Iris pigment epithelial cell (primary cell): ENCODE data around the gene PRUNE2.

ENCODE experiments used
- DNase-seq: peaks from one replicate; pipeline ENCODE4 v3.0.0-alpha.2; 2011; ENCODE audit warnings: low read depth

PRUNE2 gene

GRCh38 chr9:76902395-76902794 lies 3.5 kb downstream of the PRUNE2 start:
- DNase-seq: no peak

GRCh38 chr9:76901801-76902200 lies 4.1 kb downstream of the PRUNE2 start:
- DNase-seq: no peak

- DNase-seq: no peak
Measured at GRCh38 chr9:76900884-76901440, 5.0 kb downstream of the PRUNE2 start.

- DNase-seq: no peak
Measured at GRCh38 chr9:76898786-76899185, 7.1 kb downstream of the PRUNE2 start.

- no peak for DNase-seq
Measured at GRCh38 chr9:76897804-76898525, 7.9 kb downstream of the PRUNE2 start.

DNA sequence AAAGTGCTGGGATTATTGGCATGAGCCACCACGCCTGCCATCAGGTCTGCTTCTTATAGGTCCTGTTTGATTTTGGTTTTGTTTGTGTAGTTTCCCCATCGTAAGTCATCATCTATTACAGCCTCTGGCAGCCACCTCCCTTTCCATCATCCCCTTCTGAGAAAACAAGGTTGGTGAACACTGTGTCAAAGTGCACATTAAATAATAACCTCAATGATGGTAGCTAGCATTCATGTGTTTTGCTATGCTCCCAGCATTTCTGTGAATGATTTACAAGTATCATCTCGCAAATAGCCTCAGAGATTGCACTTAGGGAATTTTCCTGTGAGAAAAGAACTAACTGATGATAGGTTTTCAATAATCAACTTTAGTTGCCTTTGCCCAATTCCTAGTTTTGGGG lies 9.9 kb downstream of the PRUNE2 start:
- DNase-seq: no peak

DNA sequence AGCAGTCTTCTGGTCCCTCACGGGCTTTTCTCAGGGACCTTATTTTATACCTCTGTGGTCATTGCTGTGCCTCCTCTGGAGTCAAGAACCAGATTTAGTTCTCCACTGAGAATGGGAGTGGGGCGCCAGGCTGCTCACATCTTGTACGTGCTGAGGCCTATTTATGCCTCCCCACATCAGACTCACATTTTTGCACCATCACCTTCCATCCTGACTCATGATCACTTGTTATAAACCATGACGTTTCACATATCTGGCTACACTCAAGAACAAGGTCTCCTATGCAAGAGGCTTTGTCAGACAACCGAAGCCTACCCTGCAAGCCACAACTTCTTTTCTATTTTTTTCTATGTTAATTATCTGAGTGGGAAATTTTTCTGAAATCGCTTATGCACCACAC lies 10.7 kb downstream of the PRUNE2 start:
- no peak for DNase-seq

DNA sequence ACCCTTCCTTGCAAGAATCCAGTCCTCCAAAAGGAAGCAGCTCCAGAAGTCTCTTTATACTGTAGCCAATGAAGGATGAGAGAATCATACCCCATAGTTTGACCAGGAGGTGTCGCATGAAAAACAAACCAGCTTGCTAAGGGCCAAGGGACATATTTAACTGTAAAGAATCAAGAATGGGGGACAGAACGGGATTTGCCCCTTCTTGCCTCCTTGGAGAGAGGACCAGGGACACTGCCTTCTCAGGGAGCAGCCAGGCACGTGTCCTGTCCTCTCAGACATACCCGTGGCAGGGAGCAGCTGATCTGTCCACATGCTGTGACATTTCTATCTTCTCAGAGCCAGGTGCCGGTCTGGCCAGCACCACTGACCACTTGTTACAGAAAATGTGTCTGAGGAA lies 11.7 kb downstream of the PRUNE2 start:
- no peak for DNase-seq

GRCh38 chr9:76893395-76893932 lies 12.4 kb downstream of the PRUNE2 start:
- DNase-seq: no peak

DNA sequence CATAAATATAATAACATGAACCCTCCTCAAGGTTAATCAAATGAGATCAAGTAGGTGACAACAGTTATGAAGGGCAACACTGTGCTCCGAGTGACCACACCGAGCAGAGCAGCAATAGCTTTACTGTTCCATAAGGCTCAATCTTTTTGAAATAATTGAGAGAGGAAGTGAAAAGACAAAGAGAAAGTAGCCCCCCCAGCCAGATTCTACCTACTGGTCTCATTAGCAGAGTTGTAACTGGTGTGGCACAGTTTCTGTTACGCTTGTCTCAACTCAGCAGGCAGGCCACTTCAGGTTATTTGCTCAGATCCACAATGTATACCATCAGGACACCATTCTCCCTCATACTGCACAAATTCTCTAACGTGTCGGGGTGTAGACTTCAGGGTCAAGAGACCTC lies 14.0 kb downstream of the PRUNE2 start:
- DNase-seq: no peak

DNA sequence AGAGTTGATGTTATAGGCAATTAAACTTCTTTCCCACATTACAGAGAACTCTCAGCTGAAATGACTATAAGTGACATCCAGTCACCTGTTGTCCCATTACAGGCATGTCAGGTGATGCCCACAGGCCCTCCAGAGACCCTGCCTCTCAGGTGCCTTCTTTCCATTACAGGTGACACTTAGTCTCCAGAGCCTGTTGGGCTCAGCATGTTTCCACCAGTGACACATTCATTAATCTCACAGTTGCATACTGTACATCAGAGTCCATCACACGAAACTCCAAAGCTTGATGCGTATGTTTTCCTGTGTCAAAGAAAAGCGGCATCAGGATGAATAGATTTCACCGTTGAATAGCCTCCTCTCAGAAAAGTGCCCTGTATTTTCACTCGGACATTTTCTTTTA lies 14.6 kb downstream of the PRUNE2 start:
- no peak for DNase-seq

GRCh38 chr9:76887951-76888350 lies 18.0 kb downstream of the PRUNE2 start:
- DNase-seq: no peak

DNA sequence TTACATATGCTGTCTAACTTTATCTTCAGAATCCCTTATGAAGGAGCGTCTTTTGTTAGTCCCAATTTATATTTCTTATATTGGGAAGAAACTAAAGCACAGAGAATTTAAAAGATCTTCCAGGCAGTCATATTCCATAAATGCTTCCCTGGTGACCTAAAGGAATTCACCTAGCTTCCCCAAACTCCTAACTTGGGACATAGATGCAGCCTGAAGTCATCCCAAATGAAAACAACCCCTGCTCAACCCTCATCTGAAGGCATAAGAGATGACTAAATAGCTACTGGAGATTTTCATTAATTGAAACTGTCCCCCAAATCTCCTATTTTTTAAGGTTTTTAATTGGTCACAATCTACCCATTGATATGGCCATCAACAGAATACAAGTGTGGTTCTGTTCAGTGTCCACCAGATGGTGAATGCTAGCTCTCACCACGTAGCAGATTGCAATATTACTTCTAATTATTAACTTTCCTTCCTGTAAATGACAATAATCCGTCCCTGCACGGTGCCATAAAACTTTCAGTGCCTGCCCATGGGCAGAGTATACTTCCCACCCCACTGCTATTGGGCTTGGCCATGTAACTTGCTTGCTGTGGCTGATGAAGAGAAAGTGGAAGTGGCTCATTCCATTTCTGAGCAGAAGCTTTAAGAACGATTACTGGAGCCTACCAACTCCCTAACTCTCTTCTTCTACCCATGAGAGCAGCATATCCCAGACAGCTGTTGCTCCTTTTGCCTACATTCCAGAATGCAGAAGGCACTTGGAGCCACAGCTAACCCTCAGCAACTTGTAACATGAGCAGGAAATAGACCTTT lies 18.7 kb downstream of the PRUNE2 start:
- no peak for DNase-seq

DNA sequence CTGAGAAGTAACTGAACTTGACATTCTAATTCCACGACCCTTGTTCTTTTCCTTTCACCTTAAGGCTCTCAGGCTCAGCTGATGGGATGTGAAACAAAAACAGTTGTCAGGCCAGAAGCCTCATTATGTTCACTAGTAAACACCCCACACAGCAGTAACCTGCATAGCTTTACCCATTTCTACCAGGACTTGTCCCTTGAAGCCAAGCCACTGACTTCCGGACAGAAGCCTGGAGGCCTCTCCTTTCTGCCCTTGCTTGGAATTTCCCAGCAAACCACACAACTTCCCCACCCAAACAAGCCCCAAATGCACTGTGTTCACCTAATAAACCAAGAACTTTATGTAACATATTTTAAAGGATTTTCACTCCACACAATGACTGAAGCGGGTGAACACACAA lies 19.6 kb downstream of the PRUNE2 start:
- DNase-seq: no peak

DNA sequence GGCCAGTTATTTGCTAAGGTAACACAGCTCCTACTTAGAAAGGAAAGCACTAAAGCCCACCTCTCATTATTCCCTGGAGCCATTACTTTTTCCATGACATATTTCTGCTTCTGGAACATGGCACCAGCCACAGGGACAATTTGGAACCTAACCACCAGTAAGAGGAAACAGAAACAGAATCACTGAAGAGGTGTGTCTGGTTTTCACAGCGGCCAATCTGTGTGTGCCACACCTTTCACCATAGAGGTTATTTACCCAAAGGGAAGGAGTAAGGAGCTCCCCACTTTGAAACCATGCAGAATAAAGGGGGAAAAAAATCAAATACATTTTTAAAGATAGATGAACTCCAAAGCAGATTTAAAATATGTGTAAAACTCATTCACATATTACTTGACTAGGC lies 21.1 kb downstream of the PRUNE2 start:
- no peak for DNase-seq

- no peak for DNase-seq
Measured at GRCh38 chr9:76883341-76883855, 22.5 kb downstream of the PRUNE2 start.

GRCh38 chr9:76882686-76883085 lies 23.2 kb downstream of the PRUNE2 start:
- no peak for DNase-seq

DNA sequence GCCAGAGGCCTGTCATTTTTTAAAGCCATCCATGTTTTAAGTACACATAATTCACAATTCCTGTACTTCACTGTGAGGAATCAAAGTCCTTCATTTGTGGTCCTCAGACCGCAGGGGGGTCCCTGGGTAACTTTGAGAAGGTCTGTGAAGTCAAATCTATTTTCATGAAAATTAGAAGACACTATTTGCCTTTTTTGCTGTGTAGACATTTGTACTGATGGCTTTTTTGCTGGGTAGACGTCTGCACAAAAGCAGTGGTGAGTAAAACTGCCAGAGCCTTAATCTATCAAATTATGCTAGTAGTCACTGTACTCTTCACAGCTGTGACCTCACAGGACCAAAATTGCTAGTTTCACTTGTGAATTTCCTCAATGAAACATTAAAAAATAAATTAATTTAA lies 25.7 kb downstream of the PRUNE2 start:
- no peak for DNase-seq

GRCh38 chr9:76878933-76879332 lies 27.0 kb downstream of the PRUNE2 start:
- no peak for DNase-seq

GRCh38 chr9:76877961-76878360 lies 28.0 kb downstream of the PRUNE2 start:
- no peak for DNase-seq

GRCh38 chr9:76876098-76876497 lies 29.8 kb downstream of the PRUNE2 start:
- DNase-seq: no peak

DNA sequence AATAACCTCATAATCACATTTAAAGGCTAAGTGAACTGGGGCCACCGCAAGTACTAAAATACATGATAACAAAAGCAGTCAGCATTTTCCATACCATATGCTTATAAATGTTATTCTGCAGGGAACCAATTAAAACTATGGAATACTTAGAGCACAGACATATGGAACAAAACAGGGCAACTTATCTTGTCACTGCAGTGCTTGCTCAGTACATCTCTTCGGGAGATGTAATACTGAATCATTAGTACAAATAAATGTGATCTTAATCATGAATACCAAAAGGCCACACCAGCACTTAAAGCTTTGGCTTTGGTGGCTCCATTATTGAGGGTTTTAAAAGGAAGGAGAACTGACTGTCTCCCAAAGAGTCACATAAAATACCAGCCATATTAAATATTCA lies 32.1 kb downstream of the PRUNE2 start:
- DNase-seq: no peak
